Liver (tissue), 9 donors: ENCODE measurements around the gene TCF12. TPM values are rescaled to one million over a fixed set of nuclear protein-coding genes. Genes with fewer than 3 reads are reported as not detected.

Experiments used
- DNase-seq: peaks from one replicate; pipeline ENCODE4 v3.0.0-alpha.2; 2017; ENCODE audit warnings: low spot score
- H3K27ac ChIP-seq, 2 donors: one replicate each; pipeline ENCODE4 v1.7.0; 2013; ENCODE audit warnings: inconsistent platforms in 2 of 2, low read length in 2 of 2, control low read depth in 1 of 2, low read depth in 1 of 2, mild to moderate bottlenecking in 1 of 2
- H3K27me3 ChIP-seq, 4 donors: one replicate each; pipeline versions ENCODE4 v1.6.1 to v1.7.0; 2013; ENCODE audit warnings: low read length in 3 of 4, inconsistent platforms in 1 of 4, mild to moderate bottlenecking in 1 of 4, moderate library complexity in 1 of 4; ENCODE audit not compliant: control insufficient read depth in 4 of 4, insufficient read depth in 4 of 4
- H3K36me3 ChIP-seq, 4 donors: one replicate each; pipeline versions ENCODE4 v1.6.1 to v1.7.0; 2013; ENCODE audit warnings: low read length in 3 of 4, mild to moderate bottlenecking in 3 of 4, low read depth in 1 of 4, moderate library complexity in 1 of 4; ENCODE audit not compliant: control insufficient read depth in 4 of 4, insufficient read depth in 3 of 4
- H3K4me1 ChIP-seq, 4 donors: one replicate each; pipeline versions ENCODE4 v1.6.1 to v1.7.0; 2013; ENCODE audit warnings: low read length in 3 of 4, mild to moderate bottlenecking in 3 of 4, moderate library complexity in 1 of 4; ENCODE audit not compliant: control insufficient read depth in 4 of 4, insufficient read depth in 4 of 4
- H3K4me3 ChIP-seq, 3 donors: one replicate each; pipeline versions ENCODE4 v1.6.1 to v1.7.0; 2013; ENCODE audit warnings: low read length in 3 of 3, control low read depth in 1 of 3, low read depth in 1 of 3, mild to moderate bottlenecking in 1 of 3
- H3K9ac ChIP-seq, 2 donors: one replicate each; pipeline ENCODE4 v1.7.0; 2013; ENCODE audit warnings: low read length in 2 of 2, mild to moderate bottlenecking in 2 of 2, moderate library complexity in 2 of 2, control low read depth in 1 of 2, low read depth in 1 of 2
- H3K9me3 ChIP-seq, 4 donors: one replicate each; pipeline versions ENCODE4 v1.6.1 to v1.7.0; 2013; ENCODE audit warnings: low read length in 3 of 4; ENCODE audit not compliant: control insufficient read depth in 4 of 4
- EGR1 ChIP-seq, 2 donors: IDR thresholded peaks; 2 replicates each; pipeline ENCODE4 v1.6.1; 2016 to 2018; ENCODE audit warnings: antibody characterized with exemption in 2 of 2, low read depth in 2 of 2
- FOXA1 ChIP-seq: IDR thresholded peaks from 2 replicates; pipeline ENCODE4 v1.6.1; 2016; ENCODE audit warnings: antibody characterized with exemption
- FOXA2 ChIP-seq: IDR thresholded peaks from 2 replicates; pipeline ENCODE4 v1.6.1; 2016; ENCODE audit warnings: antibody characterized with exemption
- HNF4A ChIP-seq, 2 donors: conservative IDR thresholded peaks; 2 replicates each; pipeline ENCODE4 v1.6.1; 2016; ENCODE audit warnings: antibody characterized with exemption in 2 of 2, mild to moderate bottlenecking in 2 of 2
- HNF4G ChIP-seq: IDR thresholded peaks from 2 replicates; pipeline ENCODE4 v1.6.1; 2016; ENCODE audit warnings: antibody characterized with exemption
- JUND ChIP-seq, 2 donors: IDR thresholded peaks; 2 replicates each; pipeline ENCODE4 v1.6.1; 2016; ENCODE audit warnings: antibody characterized with exemption in 2 of 2
- RAD21 ChIP-seq, 2 donors: IDR thresholded peaks; 2 replicates each; pipeline ENCODE4 v1.6.1; 2016; ENCODE audit warnings: antibody characterized with exemption in 2 of 2, mild to moderate bottlenecking in 2 of 2
- SP1 ChIP-seq: IDR thresholded peaks from 2 replicates; pipeline ENCODE4 v1.6.1; 2018; ENCODE audit warnings: antibody characterized with exemption, mild to moderate bottlenecking
- TAF1 ChIP-seq: conservative IDR thresholded peaks from 2 replicates; pipeline ENCODE4 v1.6.1; 2016; ENCODE audit warnings: antibody characterized with exemption, mild to moderate bottlenecking
- WGBS: extraction: QIAGEN DNeasy Blood & Tissue Kit; methylation state at CpG from one replicate; pipeline ENCODE4 v1.1.7; 2013; 5-methylcytosine and 5-hydroxymethylcytosine counted together
- polyA plus RNA-seq, 2 donors: library from polyadenylated mRNA; stranded (reverse) in 1 of 2; unstranded in 1 of 2; fragments of 200-250 nt in 1 of 2; fragments of >200 nt in 1 of 2; fragmentation: Nextera tagmentation in 1 of 2; extraction: Ambion mirVana in 1 of 2; gene quantifications; one replicate each; pipeline versions ENCODE4 v1.2.1 to v1.2.3, GENCODE V29; 2013 to 2015
- total RNA-seq, 2 donors: library from RNA; depleted of rRNA; stranded (reverse); fragments of >200 nt; gene quantifications; one replicate each; pipeline ENCODE4 v1.2.3, GENCODE V29; 2014
- TF ChIP-seq, protein P1 (sequence below): IDR thresholded peaks from 2 replicates; pipeline ENCODE4 v1.6.1; 2016; ENCODE audit warnings: antibody characterized with exemption
- TF ChIP-seq, protein P2 (sequence below): IDR thresholded peaks from 2 replicates; pipeline ENCODE4 v1.6.1; 2016; ENCODE audit warnings: antibody characterized with exemption
- TF ChIP-seq, protein P3 (sequence below): fragments of 150-350 bp; IDR thresholded peaks from 2 replicates; pipeline ENCODE4 v1.5.1; 2017; ENCODE audit warnings: improper control_type of control experiment, low read depth, low read length; ENCODE audit not compliant: missing input control
- donor health status: healthy.
- donor health status: healthy.
- donor health status: healthy.
- donor health status: healthy.
- donor health status: healthy.

Gene TCF12
- total and polyA plus RNA-seq, 4 donors, result 8.7 to 38.3 (median 22.3) TPM

- TF ChIP-seq, protein P1, sequence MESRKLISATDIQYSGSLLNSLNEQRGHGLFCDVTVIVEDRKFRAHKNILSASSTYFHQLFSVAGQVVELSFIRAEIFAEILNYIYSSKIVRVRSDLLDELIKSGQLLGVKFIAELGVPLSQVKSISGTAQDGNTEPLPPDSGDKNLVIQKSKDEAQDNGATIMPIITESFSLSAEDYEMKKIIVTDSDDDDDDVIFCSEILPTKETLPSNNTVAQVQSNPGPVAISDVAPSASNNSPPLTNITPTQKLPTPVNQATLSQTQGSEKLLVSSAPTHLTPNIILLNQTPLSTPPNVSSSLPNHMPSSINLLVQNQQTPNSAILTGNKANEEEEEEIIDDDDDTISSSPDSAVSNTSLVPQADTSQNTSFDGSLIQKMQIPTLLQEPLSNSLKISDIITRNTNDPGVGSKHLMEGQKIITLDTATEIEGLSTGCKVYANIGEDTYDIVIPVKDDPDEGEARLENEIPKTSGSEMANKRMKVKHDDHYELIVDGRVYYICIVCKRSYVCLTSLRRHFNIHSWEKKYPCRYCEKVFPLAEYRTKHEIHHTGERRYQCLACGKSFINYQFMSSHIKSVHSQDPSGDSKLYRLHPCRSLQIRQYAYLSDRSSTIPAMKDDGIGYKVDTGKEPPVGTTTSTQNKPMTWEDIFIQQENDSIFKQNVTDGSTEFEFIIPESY, result no peak
- TF ChIP-seq HNF4G (no peak), SP1 (no peak), JUND (IDR thresholded peaks at IDR 0.05) (no peak), EGR1 (IDR thresholded peaks at IDR 0.05; ENCODE audit: low read depth in 2 of 2) (no peak), FOXA2 (no peak)
- TF ChIP-seq, protein P2, sequence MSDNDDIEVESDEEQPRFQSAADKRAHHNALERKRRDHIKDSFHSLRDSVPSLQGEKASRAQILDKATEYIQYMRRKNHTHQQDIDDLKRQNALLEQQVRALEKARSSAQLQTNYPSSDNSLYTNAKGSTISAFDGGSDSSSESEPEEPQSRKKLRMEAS, result no peak
- TF ChIP-seq, protein P3, sequence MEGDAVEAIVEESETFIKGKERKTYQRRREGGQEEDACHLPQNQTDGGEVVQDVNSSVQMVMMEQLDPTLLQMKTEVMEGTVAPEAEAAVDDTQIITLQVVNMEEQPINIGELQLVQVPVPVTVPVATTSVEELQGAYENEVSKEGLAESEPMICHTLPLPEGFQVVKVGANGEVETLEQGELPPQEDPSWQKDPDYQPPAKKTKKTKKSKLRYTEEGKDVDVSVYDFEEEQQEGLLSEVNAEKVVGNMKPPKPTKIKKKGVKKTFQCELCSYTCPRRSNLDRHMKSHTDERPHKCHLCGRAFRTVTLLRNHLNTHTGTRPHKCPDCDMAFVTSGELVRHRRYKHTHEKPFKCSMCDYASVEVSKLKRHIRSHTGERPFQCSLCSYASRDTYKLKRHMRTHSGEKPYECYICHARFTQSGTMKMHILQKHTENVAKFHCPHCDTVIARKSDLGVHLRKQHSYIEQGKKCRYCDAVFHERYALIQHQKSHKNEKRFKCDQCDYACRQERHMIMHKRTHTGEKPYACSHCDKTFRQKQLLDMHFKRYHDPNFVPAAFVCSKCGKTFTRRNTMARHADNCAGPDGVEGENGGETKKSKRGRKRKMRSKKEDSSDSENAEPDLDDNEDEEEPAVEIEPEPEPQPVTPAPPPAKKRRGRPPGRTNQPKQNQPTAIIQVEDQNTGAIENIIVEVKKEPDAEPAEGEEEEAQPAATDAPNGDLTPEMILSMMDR, result no peak
- Histone ChIP-seq H3K27me3 (no peaks in the 10 kb centered on the region), H3K36me3 (no peaks in the 10 kb centered on the region), H3K9ac (no peak overlapping the region), H3K4me1 (no peaks in the 10 kb centered on the region), H3K4me3 (no peak overlapping the region), H3K9me3 (no peaks in the 10 kb centered on the region), H3K27ac (no peak overlapping the region)
- no peak for DNase-seq
Measured at GRCh38 chr15:57158589-57158988, 240.1 kb downstream of the TCF12 start.

DNA sequence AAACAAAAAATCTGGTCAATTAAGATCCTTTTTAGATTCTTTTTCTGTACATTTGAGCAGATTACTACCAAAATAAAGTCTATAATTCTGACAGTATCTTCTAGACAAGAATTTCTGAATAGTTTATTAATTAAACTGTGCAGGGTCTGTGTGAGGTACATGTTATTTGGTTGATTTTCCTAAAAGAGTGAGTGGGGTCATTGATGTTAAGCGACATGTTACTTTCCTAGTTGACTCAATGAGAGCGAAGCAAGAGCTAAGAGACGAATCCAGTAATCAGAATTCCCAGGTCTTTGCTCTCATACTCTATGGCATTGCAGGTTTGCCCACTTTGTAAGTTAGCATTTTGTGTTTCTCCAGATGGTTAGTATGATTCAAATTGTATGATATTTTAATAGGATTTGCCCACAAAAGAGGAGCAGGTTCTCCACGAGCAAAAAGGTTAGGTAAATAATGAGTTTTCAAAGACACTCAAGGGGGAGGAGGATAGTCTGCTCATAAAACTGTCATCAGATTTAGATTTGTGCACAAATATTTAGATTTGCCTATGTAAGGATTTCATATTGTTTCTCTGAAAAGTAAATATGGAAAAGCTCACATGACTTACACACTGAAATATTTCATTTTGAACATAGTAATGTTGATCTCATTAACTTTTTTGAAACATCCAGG lies 240.7 kb downstream of the TCF12 start:
- H3K9me3 ChIP-seq, result no peaks in the 10 kb centered on the region
- no peak overlapping the region for H3K27ac ChIP-seq
- no peak for DNase-seq
- H3K36me3 ChIP-seq, result no peaks in the 10 kb centered on the region
- H3K4me1 ChIP-seq, result no peaks in the 10 kb centered on the region
- H3K4me3 ChIP-seq, result no peak overlapping the region
- no peak overlapping the region for H3K9ac ChIP-seq
- no peak for TF ChIP-seq HNF4G
- no peak for TF ChIP-seq TAF1
- H3K27me3 ChIP-seq, result no peaks in the 10 kb centered on the region
- WGBS, result 86% methylated on average over 4 of the region's 4 CpGs

GRCh38 chr15:57159767-57160166 lies 241.3 kb downstream of the TCF12 start:
- no peaks in the 10 kb centered on the region for H3K27me3 ChIP-seq
- no peak for DNase-seq
- no peak overlapping the region for H3K4me3 ChIP-seq
- H3K36me3 ChIP-seq, result no peaks in the 10 kb centered on the region
- no peak overlapping the region for H3K9ac ChIP-seq
- no peaks in the 10 kb centered on the region for H3K9me3 ChIP-seq
- H3K4me1 ChIP-seq, result no peaks in the 10 kb centered on the region
- H3K27ac ChIP-seq, result no peak overlapping the region
- TF ChIP-seq FOXA1 (no peak), RAD21 (IDR thresholded peaks at IDR 0.05) (no peak), HNF4A (conservative IDR thresholded peaks at IDR 0.05) (no peak)
